HEK293 (cell line): Measurements from ENCODE around the gene MYO1E.

Source experiments
- GLI4 ChIP-seq: fragments of 450-650 bp; formaldehyde crosslinking; IDR thresholded peaks from 2 replicates; pipeline ENCODE4 v1.5.1; 2016; ENCODE audit warnings: missing biosample characterization, missing genetic modification characterization
- ZNF223 ChIP-seq: fragments of 450-650 bp; formaldehyde crosslinking; IDR thresholded peaks from 2 replicates; pipeline ENCODE4 v1.5.1; 2016; ENCODE audit warnings: missing biosample characterization, missing genetic modification characterization
- ZNF23 ChIP-seq: fragments of 450-650 bp; formaldehyde crosslinking; IDR thresholded peaks from 2 replicates; pipeline ENCODE4 v1.5.1; 2016; ENCODE audit warnings: missing biosample characterization, missing genetic modification characterization, borderline replicate concordance
- ZNF426 ChIP-seq: fragments of 450-650 bp; formaldehyde crosslinking; IDR thresholded peaks from 2 replicates; pipeline ENCODE4 v1.5.1; 2017; ENCODE audit warnings: missing biosample characterization, missing genetic modification characterization, mild to moderate bottlenecking, inconsistent platforms, moderate library complexity
- TF ChIP-seq, protein P1 (sequence below): fragments of 450-650 bp; formaldehyde crosslinking; IDR thresholded peaks from 2 replicates; pipeline ENCODE4 v1.5.1; 2016; ENCODE audit warnings: missing biosample characterization, missing genetic modification characterization
- TF ChIP-seq, protein P2 (sequence below): fragments of 450-650 bp; formaldehyde crosslinking; IDR thresholded peaks from 2 replicates; pipeline ENCODE4 v1.5.1; 2016; ENCODE audit warnings: missing biosample characterization, missing genetic modification characterization

DNA sequence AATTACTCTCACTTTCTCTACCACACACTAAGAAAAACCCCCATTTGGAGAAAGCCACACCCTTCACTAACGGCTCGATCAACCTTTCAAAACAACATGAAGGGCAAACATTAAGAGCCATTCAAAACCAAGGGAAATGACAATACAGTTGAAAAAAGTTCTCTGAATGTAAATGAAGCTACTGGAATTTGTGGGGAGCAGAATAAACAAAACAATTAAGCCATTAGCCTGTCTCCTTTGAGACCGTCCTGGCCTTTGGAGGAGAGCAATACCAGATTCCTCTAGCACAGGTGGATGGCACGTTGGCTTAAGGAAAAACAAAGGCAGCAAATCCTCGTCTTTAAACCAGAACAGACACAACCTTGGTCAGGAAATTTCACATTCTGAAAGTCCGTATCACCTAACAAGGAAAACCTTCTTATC is 18.7 kb downstream of the MYO1E start:
- no peak for TF ChIP-seq GLI4
- TF ChIP-seq ZNF426 (tag by site-specific recombination), result no peak
- no peak for TF ChIP-seq ZNF223
- TF ChIP-seq, protein P1, sequence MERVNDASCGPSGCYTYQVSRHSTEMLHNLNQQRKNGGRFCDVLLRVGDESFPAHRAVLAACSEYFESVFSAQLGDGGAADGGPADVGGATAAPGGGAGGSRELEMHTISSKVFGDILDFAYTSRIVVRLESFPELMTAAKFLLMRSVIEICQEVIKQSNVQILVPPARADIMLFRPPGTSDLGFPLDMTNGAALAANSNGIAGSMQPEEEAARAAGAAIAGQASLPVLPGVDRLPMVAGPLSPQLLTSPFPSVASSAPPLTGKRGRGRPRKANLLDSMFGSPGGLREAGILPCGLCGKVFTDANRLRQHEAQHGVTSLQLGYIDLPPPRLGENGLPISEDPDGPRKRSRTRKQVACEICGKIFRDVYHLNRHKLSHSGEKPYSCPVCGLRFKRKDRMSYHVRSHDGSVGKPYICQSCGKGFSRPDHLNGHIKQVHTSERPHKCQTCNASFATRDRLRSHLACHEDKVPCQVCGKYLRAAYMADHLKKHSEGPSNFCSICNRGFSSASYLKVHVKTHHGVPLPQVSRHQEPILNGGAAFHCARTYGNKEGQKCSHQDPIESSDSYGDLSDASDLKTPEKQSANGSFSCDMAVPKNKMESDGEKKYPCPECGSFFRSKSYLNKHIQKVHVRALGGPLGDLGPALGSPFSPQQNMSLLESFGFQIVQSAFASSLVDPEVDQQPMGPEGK (tag by site-specific recombination), result no peak
- TF ChIP-seq, protein P2, sequence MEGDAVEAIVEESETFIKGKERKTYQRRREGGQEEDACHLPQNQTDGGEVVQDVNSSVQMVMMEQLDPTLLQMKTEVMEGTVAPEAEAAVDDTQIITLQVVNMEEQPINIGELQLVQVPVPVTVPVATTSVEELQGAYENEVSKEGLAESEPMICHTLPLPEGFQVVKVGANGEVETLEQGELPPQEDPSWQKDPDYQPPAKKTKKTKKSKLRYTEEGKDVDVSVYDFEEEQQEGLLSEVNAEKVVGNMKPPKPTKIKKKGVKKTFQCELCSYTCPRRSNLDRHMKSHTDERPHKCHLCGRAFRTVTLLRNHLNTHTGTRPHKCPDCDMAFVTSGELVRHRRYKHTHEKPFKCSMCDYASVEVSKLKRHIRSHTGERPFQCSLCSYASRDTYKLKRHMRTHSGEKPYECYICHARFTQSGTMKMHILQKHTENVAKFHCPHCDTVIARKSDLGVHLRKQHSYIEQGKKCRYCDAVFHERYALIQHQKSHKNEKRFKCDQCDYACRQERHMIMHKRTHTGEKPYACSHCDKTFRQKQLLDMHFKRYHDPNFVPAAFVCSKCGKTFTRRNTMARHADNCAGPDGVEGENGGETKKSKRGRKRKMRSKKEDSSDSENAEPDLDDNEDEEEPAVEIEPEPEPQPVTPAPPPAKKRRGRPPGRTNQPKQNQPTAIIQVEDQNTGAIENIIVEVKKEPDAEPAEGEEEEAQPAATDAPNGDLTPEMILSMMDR (tag by site-specific recombination), result no peak
- TF ChIP-seq ZNF23 (tag by site-specific recombination), result no peak
